ENCODE results near the gene HLF. TPM values are rescaled to one million over a fixed set of nuclear protein-coding genes. Genes with fewer than 3 reads are reported as not detected.

Gene HLF
- total RNA-seq, 2 donors from 2014 or later = 0.69 to 3.0 TPM

- TF ChIP-seq, protein P1, sequence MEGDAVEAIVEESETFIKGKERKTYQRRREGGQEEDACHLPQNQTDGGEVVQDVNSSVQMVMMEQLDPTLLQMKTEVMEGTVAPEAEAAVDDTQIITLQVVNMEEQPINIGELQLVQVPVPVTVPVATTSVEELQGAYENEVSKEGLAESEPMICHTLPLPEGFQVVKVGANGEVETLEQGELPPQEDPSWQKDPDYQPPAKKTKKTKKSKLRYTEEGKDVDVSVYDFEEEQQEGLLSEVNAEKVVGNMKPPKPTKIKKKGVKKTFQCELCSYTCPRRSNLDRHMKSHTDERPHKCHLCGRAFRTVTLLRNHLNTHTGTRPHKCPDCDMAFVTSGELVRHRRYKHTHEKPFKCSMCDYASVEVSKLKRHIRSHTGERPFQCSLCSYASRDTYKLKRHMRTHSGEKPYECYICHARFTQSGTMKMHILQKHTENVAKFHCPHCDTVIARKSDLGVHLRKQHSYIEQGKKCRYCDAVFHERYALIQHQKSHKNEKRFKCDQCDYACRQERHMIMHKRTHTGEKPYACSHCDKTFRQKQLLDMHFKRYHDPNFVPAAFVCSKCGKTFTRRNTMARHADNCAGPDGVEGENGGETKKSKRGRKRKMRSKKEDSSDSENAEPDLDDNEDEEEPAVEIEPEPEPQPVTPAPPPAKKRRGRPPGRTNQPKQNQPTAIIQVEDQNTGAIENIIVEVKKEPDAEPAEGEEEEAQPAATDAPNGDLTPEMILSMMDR (IDR thresholded peaks at IDR 0.05) = no peak
- DNase-seq = no peak
- intact Hi-C loops (cut with DNase I) = no loop called here
- Histone ChIP-seq H3K9ac (ENCODE audit: low read depth in 2 of 2, low read length in 2 of 2) (no peak overlapping the region), H3K4me3 (no peak overlapping the region), H3K36me3 (no peaks in the 10 kb centered on the region), H3K27me3 (no peaks in the 10 kb centered on the region), H3K9me3 (no peaks in the 10 kb centered on the region), H3K4me1 (no peaks in the 10 kb centered on the region), H3K27ac (no peak overlapping the region)
These were observed 65.7 kb downstream of the HLF start for GRCh38 chr17:55330344-55330933.

GRCh38 chr17:55332296-55333041 is 67.7 kb downstream of the HLF start:
- Histone ChIP-seq H3K4me3 (no peak overlapping the region), H3K9me3 (no peaks in the 10 kb centered on the region), H3K36me3 (no peaks in the 10 kb centered on the region), H3K27me3 (no peaks in the 10 kb centered on the region), H3K4me1 (no peaks in the 10 kb centered on the region), H3K27ac (no peak overlapping the region), H3K9ac (ENCODE audit: low read depth in 2 of 2, low read length in 2 of 2) (no peak overlapping the region)
- intact Hi-C loops (cut with DNase I) = no loop called here
- DNase-seq = no peak
- TF ChIP-seq, protein P1 (IDR thresholded peaks at IDR 0.05) = no peak

DNA sequence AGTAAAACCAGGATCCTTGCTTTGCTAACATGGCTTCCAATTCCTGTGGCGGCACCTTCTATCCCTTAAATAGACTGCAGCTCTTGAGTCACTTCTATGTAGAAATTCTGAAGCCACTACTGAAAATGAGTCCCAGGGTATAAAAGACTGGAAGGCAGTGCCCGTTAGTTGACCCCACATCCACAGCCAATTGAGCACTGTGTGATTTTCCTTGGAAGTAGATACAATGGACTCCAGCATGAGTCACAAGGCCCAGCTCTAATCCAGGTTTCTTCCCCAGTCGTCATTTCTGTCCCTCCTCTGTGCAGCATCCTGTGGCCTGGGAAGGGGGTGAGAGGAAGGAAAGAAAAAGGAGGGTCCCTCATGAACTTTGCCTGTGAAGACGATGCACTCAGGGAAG is 69.5 kb downstream of the HLF start:
- no peak overlapping the region for H3K4me3 ChIP-seq
- H3K27me3 ChIP-seq = no peaks in the 10 kb centered on the region
- H3K9ac ChIP-seq (ENCODE audit: low read depth in 2 of 2, low read length in 2 of 2) = no peak overlapping the region
- intact Hi-C loops (cut with DNase I) = no loop called here
- DNase-seq = no peak
- no peaks in the 10 kb centered on the region for H3K4me1 ChIP-seq
- no peaks in the 10 kb centered on the region for H3K9me3 ChIP-seq
- H3K27ac ChIP-seq = no peak overlapping the region
- no peaks in the 10 kb centered on the region for H3K36me3 ChIP-seq
- TF ChIP-seq, protein P1 (IDR thresholded peaks at IDR 0.05) = no peak

DNA sequence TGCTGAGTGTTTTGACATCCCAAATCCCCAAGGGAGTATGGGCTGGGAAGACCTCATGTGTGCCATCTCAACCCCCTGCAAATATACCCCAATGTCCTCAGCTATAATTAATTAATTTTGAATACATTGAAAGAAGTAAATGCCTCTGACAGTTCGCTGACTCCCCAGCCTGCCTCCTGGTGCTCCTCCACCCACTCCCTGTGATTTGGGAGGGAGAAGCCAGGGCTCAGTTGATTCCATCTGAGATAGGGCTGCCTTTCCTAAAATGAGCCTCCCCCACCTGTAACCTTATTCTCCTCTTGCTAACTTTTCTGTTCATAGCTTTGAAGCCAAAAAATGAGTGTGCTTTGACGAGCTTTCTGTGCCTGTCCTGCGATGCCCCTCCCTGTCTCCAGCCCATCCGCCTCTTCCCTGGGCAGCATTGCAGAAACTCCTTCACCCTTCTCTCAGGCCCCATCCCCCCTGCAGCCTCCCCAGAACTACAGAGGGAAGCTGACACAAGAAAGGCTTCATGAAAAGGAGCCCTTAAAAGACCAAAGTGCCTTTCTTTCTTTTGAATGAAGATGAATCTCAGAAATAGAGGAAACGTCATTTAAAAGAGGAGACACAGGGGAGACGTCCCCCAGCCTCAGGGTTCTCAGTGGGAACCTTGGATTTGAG is 70.3 kb downstream of the HLF start:
- no peaks in the 10 kb centered on the region for H3K4me1 ChIP-seq
- no peaks in the 10 kb centered on the region for H3K27me3 ChIP-seq
- no peak overlapping the region for H3K9ac ChIP-seq (ENCODE audit: low read depth in 2 of 2, low read length in 2 of 2)
- DNase-seq = no peak
- H3K9me3 ChIP-seq = no peaks in the 10 kb centered on the region
- H3K27ac ChIP-seq = no peak overlapping the region
- TF ChIP-seq, protein P1 (IDR thresholded peaks at IDR 0.05) = no peak
- H3K36me3 ChIP-seq = no peaks in the 10 kb centered on the region
- H3K4me3 ChIP-seq = no peak overlapping the region
- intact Hi-C loops (cut with DNase I) = no loop called here

DNA sequence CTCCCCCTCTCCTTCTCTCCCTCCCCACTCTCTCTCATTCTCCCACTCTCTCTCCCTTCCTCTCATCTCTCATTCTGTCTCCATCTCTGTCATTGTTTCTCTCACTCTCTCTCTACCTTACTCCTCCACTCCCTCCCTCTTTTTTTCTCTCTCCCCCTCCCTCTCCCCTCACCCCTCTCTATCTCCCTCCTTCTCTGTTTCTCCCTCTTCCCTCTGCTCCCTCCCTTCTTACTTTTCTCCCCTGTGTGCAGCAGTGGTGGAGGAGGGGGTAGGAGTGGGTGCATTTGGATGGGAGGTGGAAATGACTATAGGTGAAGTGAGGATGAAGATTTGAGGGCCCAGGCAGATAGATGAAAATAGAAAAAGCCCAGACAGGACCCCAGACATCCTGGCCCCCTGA is 70.9 kb downstream of the HLF start:
- Histone ChIP-seq H3K27me3 (no peaks in the 10 kb centered on the region), H3K9me3 (no peaks in the 10 kb centered on the region), H3K9ac (ENCODE audit: low read depth in 2 of 2, low read length in 2 of 2) (no peak overlapping the region), H3K4me3 (no peak overlapping the region), H3K27ac (no peak overlapping the region), H3K4me1 (no peaks in the 10 kb centered on the region), H3K36me3 (no peaks in the 10 kb centered on the region)
- no peak for DNase-seq
- TF ChIP-seq, protein P1 (IDR thresholded peaks at IDR 0.05) = no peak
- intact Hi-C loops (cut with DNase I) = no loop called here

Data from colonic mucosa (tissue), 4 donors.